GM19328 (cell line): ENCODE measurements around the gene RHOBTB1.

Source experiments
- ATAC-seq: cut with Tn5 transposase; IDR thresholded peaks from one replicate; pipeline ENCODE4 v1.9.1; 2021; ENCODE audit warnings: mild to moderate bottlenecking, moderate library complexity; ENCODE audit not compliant: unreplicated experiment

RHOBTB1 gene

GRCh38 chr10:60965696-60966095 lies 21.7 kb upstream of the RHOBTB1 start:
- ATAC-seq, result no peak

- ATAC-seq, result no peak
Observed at GRCh38 chr10:60964257-60965235, 20.6 kb upstream of the RHOBTB1 start.

GRCh38 chr10:60963441-60964256 lies 19.7 kb upstream of the RHOBTB1 start:
- ATAC-seq, result no peak

- ATAC-seq, result no peak
Observed at GRCh38 chr10:60962946-60963345, 19.0 kb upstream of the RHOBTB1 start.

GRCh38 chr10:60960913-60961312 lies 16.9 kb upstream of the RHOBTB1 start:
- no peak for ATAC-seq

GRCh38 chr10:60960031-60960430 lies 16.0 kb upstream of the RHOBTB1 start:
- ATAC-seq, result no peak

- ATAC-seq, result no peak
Observed at GRCh38 chr10:60958892-60959601, 15.1 kb upstream of the RHOBTB1 start.

- no peak for ATAC-seq
Observed at GRCh38 chr10:60957667-60958221, 13.8 kb upstream of the RHOBTB1 start.

GRCh38 chr10:60955957-60956425 lies 12.0 kb upstream of the RHOBTB1 start:
- no peak for ATAC-seq

GRCh38 chr10:60955316-60955715 lies 11.3 kb upstream of the RHOBTB1 start:
- ATAC-seq, result no peak

GRCh38 chr10:60954035-60954434 lies 10.1 kb upstream of the RHOBTB1 start:
- no peak for ATAC-seq

- ATAC-seq, result no peak
Observed at GRCh38 chr10:60953420-60953819, 9.4 kb upstream of the RHOBTB1 start.

- ATAC-seq, result no peak
Observed at GRCh38 chr10:60952846-60953220, 8.8 kb upstream of the RHOBTB1 start.

GRCh38 chr10:60952067-60952845 lies 8.3 kb upstream of the RHOBTB1 start:
- ATAC-seq, result no peak

- ATAC-seq, result no peak
Observed at GRCh38 chr10:60951272-60951724, 7.3 kb upstream of the RHOBTB1 start.

- no peak for ATAC-seq
Observed at GRCh38 chr10:60950300-60950699, 6.3 kb upstream of the RHOBTB1 start.

- ATAC-seq, result no peak
Observed at GRCh38 chr10:60948851-60949250, 4.9 kb upstream of the RHOBTB1 start.

GRCh38 chr10:60944910-60945297 lies 919 bp upstream of the RHOBTB1 start:
- no peak for ATAC-seq

GRCh38 chr10:60943316-60944057 lies 498 bp downstream of the RHOBTB1 start:
- no peak for ATAC-seq
